Duodenal mucosa (tissue), 2 donors: ENCODE data around the gene FGF2.
"Not testable (repeated sequence)": the region's sequence is repeated elsewhere in the genome, so short reads cannot be mapped to it uniquely, and the experiment has no call there.

Experiments used
- H3K27ac ChIP-seq: one replicate; pipeline ENCODE4 v1.7.0; 2013; ENCODE audit warnings: low read depth, low read length
- H3K27me3 ChIP-seq, 2 donors: one replicate each; pipeline ENCODE4 v1.7.0; 2013; ENCODE audit warnings: low read length in 2 of 2, control low read depth in 1 of 2; ENCODE audit not compliant: insufficient read depth in 2 of 2, control insufficient read depth in 1 of 2
- H3K36me3 ChIP-seq, 2 donors: one replicate each; pipeline ENCODE4 v1.7.0; 2013; ENCODE audit warnings: low read length in 2 of 2, control low read depth in 1 of 2; ENCODE audit not compliant: insufficient read depth in 2 of 2, control insufficient read depth in 1 of 2
- H3K4me1 ChIP-seq, 2 donors: one replicate each; pipeline ENCODE4 v1.7.0; 2013; ENCODE audit warnings: low read length in 2 of 2, control low read depth in 1 of 2; ENCODE audit not compliant: insufficient read depth in 2 of 2, control insufficient read depth in 1 of 2
- H3K4me3 ChIP-seq, 2 donors: one replicate each; pipeline ENCODE4 v1.7.0; 2013; ENCODE audit warnings: low read length in 2 of 2, low read depth in 1 of 2
- H3K9ac ChIP-seq, 2 donors: one replicate each; pipeline ENCODE4 v1.7.0; 2013; ENCODE audit warnings: low read length in 2 of 2, low read depth in 1 of 2
- H3K9me3 ChIP-seq, 2 donors: one replicate each; pipeline ENCODE4 v1.7.0; 2013; ENCODE audit warnings: low read length in 2 of 2, control low read depth in 1 of 2; ENCODE audit not compliant: control insufficient read depth in 1 of 2

FGF2 gene

GRCh38 chr4:122811781-122812180 is 14.8 kb upstream of the FGF2 start:
- not testable (repeated sequence) for H3K9ac ChIP-seq, H3K27me3 ChIP-seq, H3K4me3 ChIP-seq, H3K9me3 ChIP-seq, H3K4me1 ChIP-seq, H3K27ac ChIP-seq, H3K36me3 ChIP-seq

DNA sequence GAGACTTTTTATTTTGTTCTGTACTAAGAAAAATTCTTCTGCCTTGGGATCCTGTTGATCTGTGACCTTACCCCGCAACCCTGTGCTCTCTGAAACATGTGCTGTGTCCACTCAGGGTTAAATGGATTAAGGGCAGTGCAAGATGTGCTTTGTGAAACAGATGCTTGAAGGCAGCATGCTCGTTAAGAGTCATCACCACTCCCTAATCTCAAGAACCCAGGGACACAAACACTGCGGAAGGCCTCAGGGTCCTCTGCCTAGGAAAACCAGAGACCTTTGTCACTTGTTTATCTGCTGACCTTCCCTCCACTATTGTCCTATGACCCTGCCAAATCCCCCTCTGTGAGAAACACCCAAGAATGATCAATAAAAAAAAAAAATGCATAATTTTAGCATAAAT is 13.8 kb upstream of the FGF2 start:
- H3K9me3 ChIP-seq, H3K4me1 ChIP-seq, H3K4me3 ChIP-seq, H3K27ac ChIP-seq, H3K36me3 ChIP-seq, H3K9ac ChIP-seq, H3K27me3 ChIP-seq: not testable (repeated sequence)

DNA sequence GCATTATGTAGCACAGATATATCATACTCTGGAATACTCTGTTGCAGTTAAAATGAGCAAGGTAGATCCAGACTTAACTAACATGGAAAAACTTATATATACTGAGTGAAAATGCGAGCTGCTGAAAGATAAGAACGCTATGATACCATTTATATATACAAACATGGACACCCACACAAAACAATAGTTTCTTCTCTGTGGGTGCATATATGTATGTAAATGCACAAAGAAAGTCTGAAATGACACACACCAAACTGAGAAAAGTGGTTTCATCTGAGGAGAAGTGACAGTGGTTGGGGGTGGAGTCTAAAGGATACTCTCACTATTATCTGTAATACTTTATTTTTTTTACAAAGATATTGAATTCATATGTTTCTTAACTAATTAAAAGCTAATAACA is 12.2 kb upstream of the FGF2 start:
- H3K4me1 ChIP-seq = no peaks in the 10 kb centered on the region
- H3K9ac ChIP-seq = no peak overlapping the region
- H3K36me3 ChIP-seq = no peaks in the 10 kb centered on the region
- H3K9me3 ChIP-seq = no peaks in the 10 kb centered on the region
- H3K27me3 ChIP-seq = no peaks in the 10 kb centered on the region
- H3K4me3 ChIP-seq = no peak overlapping the region
- no peak overlapping the region for H3K27ac ChIP-seq

GRCh38 chr4:122815248-122815647 is 11.4 kb upstream of the FGF2 start:
- H3K9ac ChIP-seq = no peak overlapping the region
- H3K36me3 ChIP-seq = no peaks in the 10 kb centered on the region
- no peaks in the 10 kb centered on the region for H3K4me1 ChIP-seq
- no peak overlapping the region for H3K4me3 ChIP-seq
- H3K27me3 ChIP-seq = no peaks in the 10 kb centered on the region
- H3K9me3 ChIP-seq = no peaks in the 10 kb centered on the region
- H3K27ac ChIP-seq = no peak overlapping the region

DNA sequence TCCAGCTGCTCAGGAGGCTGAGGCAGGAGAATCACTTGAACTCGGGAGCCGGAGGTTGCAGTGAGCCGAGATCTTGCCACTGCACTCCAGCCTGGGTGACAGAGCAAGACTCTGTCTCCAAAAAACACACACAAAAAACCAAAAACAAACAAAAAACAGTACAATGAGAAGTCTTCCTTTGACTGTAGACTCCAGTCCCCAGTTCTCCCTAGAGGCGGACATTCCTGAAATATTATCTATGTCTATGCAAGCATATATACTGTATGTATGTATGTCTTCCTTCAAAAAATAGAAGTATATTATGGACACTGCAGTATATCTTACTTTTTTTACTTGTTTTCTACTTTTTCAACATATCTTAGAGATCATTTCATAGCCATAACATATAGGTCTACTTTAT is 10.2 kb upstream of the FGF2 start:
- H3K36me3 ChIP-seq = no peaks in the 10 kb centered on the region
- H3K27ac ChIP-seq = no peak overlapping the region
- H3K9me3 ChIP-seq = no peaks in the 10 kb centered on the region
- H3K4me1 ChIP-seq = no peaks in the 10 kb centered on the region
- H3K27me3 ChIP-seq = no peaks in the 10 kb centered on the region
- no peak overlapping the region for H3K9ac ChIP-seq
- H3K4me3 ChIP-seq = no peak overlapping the region

DNA sequence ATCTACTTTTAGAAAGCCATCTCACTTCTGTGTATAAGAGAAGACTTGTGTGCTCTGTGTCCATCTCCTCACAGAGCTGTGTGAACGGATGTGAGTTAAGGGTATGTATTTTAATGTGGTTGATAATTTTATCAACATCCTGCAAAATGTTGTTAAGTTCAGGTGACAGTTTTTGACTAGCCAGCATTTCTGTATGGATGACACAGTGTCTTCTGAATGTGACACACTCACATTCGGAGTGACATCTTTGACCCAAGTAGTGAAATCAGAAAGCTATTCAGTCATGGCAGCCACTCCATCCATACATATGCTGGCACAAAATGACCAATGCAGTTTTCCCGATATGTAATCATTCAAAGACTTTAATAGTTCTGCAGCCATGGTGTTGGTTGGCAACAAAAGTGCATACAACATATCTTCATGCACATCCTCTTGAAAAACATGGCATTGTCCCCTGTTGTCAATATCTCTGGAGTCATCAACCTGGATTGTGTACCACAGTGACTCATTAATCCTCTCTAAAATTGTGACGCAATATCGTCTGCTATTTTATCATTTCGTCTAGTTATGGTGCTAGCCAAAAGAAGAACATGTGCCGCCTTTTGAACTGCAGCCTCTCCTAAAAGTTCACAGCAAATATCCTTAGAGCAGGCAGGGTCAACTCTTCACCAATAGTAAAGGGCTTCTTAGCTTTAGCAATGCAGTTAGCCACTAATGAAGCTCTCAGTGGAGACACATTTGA is 6.8 kb upstream of the FGF2 start:
- Histone ChIP-seq H3K9me3 (no peaks in the 10 kb centered on the region), H3K36me3 (no peaks in the 10 kb centered on the region), H3K9ac (no peak overlapping the region), H3K27ac (no peak overlapping the region), H3K4me1 (no peaks in the 10 kb centered on the region), H3K27me3 (no peaks in the 10 kb centered on the region), H3K4me3 (no peak overlapping the region)

DNA sequence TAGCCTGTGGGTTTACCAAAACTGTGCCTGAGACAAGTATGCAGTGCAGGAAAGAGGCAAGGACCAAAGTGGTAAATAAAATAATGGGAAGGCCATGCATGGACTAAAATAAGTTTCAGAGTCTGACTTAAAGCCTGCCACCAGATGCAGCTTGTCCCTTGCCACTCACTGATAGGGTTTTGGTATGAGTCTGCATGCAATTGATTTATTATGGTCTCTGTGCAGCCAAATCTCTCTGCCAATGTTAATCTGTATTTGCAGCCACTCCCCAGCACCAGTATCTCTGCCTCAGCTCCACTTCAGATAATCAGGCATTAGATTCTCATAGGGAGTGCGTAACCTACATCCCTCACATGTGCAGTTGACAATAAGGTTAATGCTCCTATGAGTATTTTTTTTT is 5.5 kb upstream of the FGF2 start:
- Histone ChIP-seq H3K4me1 (no peaks in the 10 kb centered on the region), H3K36me3 (no peaks in the 10 kb centered on the region), H3K27ac (no peak overlapping the region), H3K9me3 (no peaks in the 10 kb centered on the region), H3K27me3 (peaks cover 5 to 7% of the 10 kb centered on the region in 2 donors), H3K9ac (no peak overlapping the region), H3K4me3 (no peak overlapping the region)

GRCh38 chr4:122822466-122822865 is 4.2 kb upstream of the FGF2 start:
- H3K9ac ChIP-seq = no peak overlapping the region
- no peak overlapping the region for H3K27ac ChIP-seq
- no peaks in the 10 kb centered on the region for H3K36me3 ChIP-seq
- no peak overlapping the region for H3K4me3 ChIP-seq
- H3K9me3 ChIP-seq = no peaks in the 10 kb centered on the region
- H3K27me3 ChIP-seq = peaks cover 9 to 10% of the 10 kb centered on the region in 2 donors
- H3K4me1 ChIP-seq = no peaks in the 10 kb centered on the region

DNA sequence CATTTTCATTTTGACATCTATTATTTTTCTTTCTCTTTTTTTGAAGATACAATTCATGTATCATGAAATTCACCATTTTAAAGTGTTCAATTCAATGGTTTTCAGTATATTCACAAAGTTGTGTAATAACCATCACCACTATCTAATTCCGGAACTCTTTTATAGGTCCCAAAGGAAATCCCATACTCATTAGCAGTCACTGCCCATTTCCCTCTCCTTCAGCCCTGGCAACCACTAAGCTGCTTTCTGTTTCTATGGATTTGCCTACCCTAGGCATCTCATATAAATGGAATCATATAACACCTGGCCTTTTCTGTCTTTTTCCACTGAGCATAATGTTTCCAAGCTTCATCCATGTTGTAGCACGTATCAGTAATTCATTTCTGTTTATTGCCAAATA is 3.2 kb upstream of the FGF2 start:
- peaks cover 0 to 7% of the 10 kb centered on the region in 2 donors for H3K4me1 ChIP-seq
- H3K36me3 ChIP-seq = no peaks in the 10 kb centered on the region
- H3K9ac ChIP-seq = no peak overlapping the region
- H3K27ac ChIP-seq = no peak overlapping the region
- peaks cover 19% of the 10 kb centered on the region in 2 donors for H3K27me3 ChIP-seq
- no peak overlapping the region for H3K4me3 ChIP-seq
- H3K9me3 ChIP-seq = no peaks in the 10 kb centered on the region

DNA sequence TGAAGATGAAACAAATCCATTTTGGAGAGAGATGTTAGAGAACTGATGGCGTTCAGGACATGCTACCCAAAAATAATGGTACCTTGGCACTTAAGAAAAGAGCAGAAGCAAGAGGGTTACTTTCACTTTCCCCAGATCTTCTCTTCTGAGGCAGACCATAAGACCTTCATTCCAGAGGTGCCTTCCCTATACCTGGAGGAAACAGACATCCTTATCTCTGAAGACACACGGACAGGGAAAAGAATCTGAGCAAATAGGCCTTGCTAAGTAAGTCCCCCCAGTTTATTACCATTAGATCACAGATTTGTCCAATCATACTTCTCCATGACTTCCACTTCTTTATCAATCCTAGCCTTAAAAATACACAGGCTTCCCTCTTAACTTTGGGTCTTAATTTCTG is 2.0 kb upstream of the FGF2 start:
- Histone ChIP-seq H3K9me3 (no peaks in the 10 kb centered on the region), H3K4me3 (no peak overlapping the region), H3K27me3 (peaks cover 26 to 31% of the 10 kb centered on the region in 2 donors), H3K36me3 (no peaks in the 10 kb centered on the region), H3K9ac (no peak overlapping the region), H3K4me1 (peaks cover 0 to 7% of the 10 kb centered on the region in 2 donors), H3K27ac (no peak overlapping the region)
